GM12874 (cell line): ENCODE results near the gene DPM3.

ENCODE experiments used
- CTCF ChIP-seq: IDR thresholded peaks from 2 replicates; pipeline ENCODE4 v1.5.1; 2011; ENCODE audit warnings: low read depth, mild to moderate bottlenecking, control low read depth, low read length, moderate library complexity; ENCODE audit not compliant: insufficient read depth

Gene DPM3

GRCh38 chr1:155139895-155140629, at the start of gene DPM3:
DPM3 (minus strand) TSS chr1:155140531; CDS start chr1:155140240, 291 bp downstream.
- no peak for TF ChIP-seq CTCF

DNA sequence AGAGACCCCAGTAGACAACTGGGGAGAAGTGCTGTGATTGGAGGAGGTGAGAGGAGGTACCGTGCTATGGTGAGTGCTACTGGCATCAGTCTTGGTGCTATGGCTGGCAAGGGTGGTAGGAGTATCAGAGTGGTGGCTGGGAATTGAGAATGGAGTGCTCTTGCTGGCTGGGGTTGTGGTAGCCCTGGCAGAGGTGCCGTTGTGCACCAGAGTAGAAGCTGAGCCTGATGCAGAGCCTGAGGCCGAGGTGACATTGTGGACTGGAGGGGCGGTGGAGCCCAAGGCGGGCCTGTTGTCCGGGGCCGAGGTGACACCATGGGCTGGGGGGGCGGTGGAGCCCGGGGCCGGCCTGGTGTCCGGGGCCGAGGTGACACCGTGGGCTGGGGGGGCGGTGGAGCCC, 47.9 kb upstream of the DPM3 start:
- TF ChIP-seq CTCF, result no peak

- TF ChIP-seq CTCF, result no peak
Measured at GRCh38 chr1:155187456-155187891, 47.1 kb upstream of the DPM3 start.

DNA sequence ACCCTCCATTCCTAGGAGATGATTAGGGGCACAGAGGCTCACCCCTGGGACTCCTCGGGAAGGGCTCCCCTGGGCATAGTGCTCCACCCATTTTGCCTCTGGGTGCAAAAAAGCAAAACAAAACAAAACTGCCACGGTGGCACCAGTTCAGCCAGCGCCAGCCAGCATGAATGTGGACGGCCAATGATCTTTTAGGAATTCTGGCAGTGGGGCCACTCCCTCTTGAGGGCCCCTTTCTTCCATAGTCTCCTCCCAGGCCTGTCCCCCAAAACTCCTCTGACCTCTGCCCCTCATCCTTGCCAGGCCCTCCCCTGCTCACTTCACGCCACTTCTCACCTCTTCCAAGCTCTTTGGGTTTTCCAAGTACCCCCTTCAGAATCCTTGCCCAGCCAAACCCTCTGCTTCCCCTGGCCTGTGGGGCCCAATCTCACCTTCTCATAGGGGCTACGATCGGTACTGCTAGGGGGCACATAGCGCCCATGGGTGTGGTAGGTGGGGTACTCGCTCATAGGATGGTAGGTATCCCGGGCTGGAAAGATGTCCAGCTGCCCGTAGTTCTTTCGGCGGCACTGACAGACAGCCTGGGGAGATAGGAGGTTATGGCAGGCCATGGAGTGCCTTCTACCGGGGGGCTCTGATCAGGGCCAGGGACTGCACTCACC, 46.6 kb upstream of the DPM3 start:
- no peak for TF ChIP-seq CTCF

DNA sequence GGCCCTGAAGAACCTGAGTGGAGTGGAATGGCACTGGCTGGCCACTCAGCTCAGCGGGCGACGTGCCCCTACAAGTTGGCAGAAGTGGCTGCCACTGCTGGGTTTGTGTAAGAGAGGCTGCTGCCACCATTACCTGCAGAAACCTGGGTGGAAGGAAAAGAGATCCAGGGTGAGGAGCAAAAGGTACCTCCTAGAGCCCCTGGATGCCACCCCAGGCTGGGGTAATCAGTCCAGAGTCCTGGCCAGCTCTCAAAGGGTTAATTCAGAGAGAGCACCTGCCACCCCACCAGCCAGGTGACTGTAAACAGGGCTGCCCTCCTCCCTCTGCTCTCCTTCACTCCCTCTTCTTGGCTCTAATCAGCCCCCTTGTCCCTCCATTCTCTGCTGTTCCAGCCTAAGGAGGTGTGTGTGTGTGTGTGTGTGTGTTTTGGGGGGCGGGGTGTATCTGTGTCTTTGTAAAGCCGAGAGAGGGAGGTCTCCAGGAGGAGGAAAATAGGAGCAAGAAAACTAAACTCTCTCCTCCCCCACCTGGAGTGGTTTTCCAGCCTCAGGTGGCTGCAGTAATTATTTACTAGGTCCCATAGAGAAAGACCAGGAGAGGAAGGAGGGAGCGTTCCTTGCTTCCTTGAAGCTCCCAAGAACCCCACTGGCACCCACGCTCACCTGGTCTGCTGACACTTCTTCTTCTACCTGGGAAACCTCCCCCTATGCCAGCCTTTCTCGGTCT, 45.9 kb upstream of the DPM3 start:
- no peak for TF ChIP-seq CTCF

- TF ChIP-seq CTCF, result no peak
Measured at GRCh38 chr1:155185783-155186066, 45.4 kb upstream of the DPM3 start.
